Measurements from ENCODE around the gene PRRT3.
"Not testable (repeated sequence)": the region's sequence is repeated elsewhere in the genome, so short reads cannot be mapped to it uniquely, and the experiment has no call there.

PRRT3 gene

DNA sequence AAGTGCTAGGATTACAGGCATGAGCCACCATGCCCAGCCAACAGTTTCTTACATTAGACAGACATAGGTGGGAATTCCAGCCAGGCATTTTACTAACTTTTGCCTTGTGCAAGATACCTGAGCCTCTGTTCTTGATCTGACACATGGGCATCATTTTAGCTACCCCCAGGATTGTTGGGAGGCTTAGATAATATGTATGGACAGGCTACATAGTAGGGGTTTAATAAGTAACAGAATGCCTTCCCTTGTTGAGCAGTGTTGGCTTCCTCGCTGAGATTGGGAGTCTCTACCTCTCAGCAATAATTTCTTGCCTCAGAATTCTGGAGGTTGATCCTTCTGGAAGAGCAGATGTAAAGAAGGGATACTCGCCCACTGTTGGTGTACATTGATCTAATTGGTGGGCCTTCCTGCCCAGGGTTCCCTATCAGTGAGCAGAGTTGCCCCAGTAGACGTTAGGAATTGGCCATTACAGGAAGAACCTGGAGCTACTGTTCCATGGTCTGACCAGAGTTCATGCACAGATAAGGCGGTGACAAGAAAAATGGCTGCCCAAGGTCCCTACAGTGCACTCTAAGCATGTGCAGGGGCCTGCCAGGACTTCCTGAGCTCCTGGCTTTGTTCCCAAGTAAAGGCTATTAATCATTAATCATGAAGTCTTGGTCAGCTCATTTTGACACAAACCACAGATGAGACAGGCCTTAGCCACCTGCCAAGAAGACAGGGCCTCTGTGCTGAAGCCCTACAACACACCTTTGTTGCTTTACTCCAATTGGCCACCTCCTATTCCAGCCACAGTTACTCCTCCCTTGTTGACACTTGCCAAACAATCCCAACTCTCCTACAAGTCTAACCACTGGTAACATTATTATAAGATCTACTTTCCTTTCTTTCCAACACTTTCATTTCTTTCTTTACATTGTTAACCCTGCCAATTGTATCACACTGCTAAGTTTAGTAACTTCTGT lies 54.5 kb downstream of the PRRT3 start:
- DNase-seq: no peak

DNA sequence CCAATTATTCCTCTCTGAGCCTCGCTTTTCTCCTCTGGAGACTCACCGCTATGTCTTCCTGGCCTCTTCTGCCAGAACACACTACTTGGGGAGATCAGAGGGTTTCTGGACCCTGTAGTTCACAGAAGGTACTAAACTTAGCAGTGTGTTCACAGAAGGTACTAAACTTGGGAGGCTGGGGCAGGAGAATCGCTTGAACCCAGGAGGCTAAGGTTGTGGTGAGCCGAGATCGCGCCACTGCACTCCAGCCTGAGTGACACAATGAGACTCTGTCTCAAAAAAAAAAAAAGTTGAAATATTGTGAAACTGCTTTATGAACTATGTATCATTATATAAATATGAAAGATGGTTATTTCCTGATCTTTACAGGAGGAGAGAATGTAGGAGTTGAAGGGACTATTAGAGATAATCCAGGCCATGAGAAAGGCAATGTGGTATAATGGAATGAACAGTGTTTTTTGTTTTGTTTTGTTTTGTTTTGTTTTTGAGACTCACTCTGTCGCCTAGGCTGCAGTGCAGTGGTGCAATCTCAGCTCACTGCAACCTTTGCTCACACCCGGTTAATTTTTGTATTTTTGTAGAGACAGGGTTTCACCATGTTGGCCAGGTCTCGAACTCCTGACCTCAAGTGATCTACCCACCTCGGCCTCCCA lies 55.3 kb downstream of the PRRT3 start:
- DNase-seq: not testable (repeated sequence)

DNA sequence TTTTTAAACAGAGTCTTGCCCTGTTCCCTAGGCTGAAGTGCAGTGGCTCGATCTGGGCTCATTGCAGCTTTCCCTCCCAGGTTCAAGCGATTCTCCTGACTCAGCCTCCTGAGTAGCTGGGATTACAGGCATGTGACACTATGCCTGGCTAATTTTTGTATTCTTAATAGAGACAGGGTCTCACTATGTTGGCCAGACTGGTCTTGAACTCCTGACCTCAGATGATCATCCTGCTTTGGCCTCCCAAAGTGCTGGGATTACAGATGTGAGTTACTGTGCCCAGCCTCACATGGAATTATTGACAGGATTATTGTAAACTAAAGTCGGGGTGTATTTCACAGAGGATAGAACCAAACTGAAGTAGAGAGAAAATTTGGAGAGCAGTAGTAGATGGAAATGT lies 56.5 kb downstream of the PRRT3 start:
- not testable (repeated sequence) for DNase-seq

Data from activated CD4-positive, alpha-beta T cell treated with anti-CD3 and anti-CD28 coated beads for 4 hours (primary cell).